ENCODE measurements around the gene SEMA4C. TPM values are rescaled to one million over a fixed set of nuclear protein-coding genes. Genes with fewer than 3 reads are reported as not detected.
A peak's percentile ranks its signal among the peaks of the same experiment; 100 is the strongest.

The SEMA4C gene
- total and polyA plus RNA-seq, 12 donors, result 14.1 to 43.8 (median 24.1) TPM

DNA sequence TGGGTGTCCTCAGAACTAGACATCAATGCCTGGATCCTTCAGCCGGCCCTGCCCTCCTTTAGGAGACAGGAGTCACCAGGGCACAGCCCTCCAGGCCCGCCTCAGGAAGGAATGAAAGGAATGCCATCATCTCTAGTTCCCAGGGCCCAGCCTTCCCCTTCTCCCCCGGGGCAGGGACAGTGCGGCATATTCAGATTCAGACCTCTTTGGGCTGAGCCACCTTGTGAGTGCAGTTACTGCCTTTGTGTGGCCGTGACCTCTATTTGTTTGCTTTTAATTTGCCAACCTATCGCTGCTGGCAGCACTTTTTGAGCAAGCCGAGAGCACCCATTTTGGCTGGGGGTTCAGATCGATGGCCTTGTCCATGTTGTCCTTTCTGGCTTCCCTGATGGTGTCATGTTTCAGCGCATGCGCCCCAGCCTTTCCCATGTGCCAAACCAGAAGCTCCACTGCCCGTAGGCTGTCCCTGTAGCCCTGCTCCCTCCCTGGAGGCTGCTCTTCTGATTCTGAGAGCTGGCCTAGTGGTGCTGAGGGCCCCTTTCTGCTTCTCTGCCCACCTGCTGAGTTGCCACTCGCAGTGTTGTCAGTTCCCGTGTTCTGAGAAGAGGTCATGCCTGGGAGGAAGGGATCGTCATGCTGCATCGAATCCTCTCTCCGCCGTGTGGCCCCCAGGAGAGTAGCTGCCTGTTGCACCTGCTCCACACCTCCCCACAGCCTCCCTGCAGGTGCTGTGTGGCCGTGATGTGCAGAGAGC is 36.9 kb downstream of the SEMA4C start:
- TF ChIP-seq, protein P1, sequence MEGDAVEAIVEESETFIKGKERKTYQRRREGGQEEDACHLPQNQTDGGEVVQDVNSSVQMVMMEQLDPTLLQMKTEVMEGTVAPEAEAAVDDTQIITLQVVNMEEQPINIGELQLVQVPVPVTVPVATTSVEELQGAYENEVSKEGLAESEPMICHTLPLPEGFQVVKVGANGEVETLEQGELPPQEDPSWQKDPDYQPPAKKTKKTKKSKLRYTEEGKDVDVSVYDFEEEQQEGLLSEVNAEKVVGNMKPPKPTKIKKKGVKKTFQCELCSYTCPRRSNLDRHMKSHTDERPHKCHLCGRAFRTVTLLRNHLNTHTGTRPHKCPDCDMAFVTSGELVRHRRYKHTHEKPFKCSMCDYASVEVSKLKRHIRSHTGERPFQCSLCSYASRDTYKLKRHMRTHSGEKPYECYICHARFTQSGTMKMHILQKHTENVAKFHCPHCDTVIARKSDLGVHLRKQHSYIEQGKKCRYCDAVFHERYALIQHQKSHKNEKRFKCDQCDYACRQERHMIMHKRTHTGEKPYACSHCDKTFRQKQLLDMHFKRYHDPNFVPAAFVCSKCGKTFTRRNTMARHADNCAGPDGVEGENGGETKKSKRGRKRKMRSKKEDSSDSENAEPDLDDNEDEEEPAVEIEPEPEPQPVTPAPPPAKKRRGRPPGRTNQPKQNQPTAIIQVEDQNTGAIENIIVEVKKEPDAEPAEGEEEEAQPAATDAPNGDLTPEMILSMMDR (IDR thresholded peaks at IDR 0.05), result no peak
- WGBS, 2 donors, result 37 to 41% methylated on average over 18 of the region's 18 CpGs
- Histone ChIP-seq H3K4me3 (no peak overlapping the region), H3K9me3 (no peaks in the 10 kb centered on the region), H3K27ac (peak overlapping the region in 7 of 10 donors; percentile 27 to 61 (median 54)), H3K36me3 (peaks cover 0 to 97% (median 42%) of the 10 kb centered on the region in 9 donors), H3K4me1 (peaks cover 0 to 30% (median 14%) of the 10 kb centered on the region in 9 donors), H3K27me3 (no peaks in the 10 kb centered on the region)
- intact Hi-C loops (cut with DNase I), result no loop called here
- DNase-seq (peak; percentile 67 to 75), ATAC-seq (peak; percentile 35 to 83 (median 78))

DNA sequence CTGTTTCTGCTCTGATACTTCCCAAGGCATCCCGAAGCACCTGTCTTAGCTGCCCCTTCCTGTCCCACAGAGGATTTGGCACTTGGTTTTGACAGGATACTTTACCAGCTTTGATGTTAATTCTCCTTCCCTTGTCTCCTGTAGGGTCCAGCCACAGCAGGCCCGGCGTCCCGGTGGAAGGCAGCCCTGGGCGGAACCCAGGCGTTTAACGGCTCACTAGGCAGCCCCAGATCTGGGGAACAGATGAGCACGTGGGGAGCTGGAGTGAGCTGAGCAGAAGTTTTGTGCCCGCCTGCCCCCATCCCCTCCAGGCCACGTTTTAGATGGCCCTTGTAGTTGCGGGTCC is 37.5 kb downstream of the SEMA4C start:
- Histone ChIP-seq H3K36me3 (peaks cover 0 to 97% (median 48%) of the 10 kb centered on the region in 9 donors), H3K4me1 (peaks cover 0 to 30% (median 14%) of the 10 kb centered on the region in 9 donors), H3K27me3 (no peaks in the 10 kb centered on the region), H3K4me3 (no peak overlapping the region), H3K9me3 (no peaks in the 10 kb centered on the region), H3K27ac (peak overlapping the region in 6 of 10 donors; percentile 27 to 61 (median 56))
- TF ChIP-seq, protein P1 (IDR thresholded peaks at IDR 0.05), result no peak
- intact Hi-C loops (cut with DNase I), result no loop called here
- 62 to 73% methylated on average over 11 of the region's 11 CpGs for WGBS, 2 donors
- ATAC-seq (peak in 4 of 8 donors; percentile 2 to 20 (median 3)), DNase-seq (no peak)

DNA sequence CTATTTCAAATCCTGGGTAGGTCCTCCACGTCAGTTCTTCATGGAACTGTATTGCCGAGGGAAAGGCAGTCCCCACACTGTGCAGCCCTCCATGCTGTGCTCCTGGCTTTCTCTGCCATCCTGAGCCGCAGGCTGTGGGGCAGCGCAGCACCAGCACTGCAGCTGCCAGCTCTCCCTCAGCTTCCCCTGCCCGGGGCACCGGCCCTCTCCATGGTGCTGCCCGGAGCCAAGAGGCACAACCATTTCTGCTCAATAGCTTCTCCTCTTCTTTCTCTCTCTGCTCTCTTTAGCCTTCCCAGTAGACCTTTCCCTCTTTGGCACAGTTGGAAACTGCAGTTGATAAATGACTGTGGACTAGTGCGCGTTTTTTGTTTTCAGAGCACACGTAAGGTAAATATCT is 38.2 kb downstream of the SEMA4C start:
- H3K9me3 ChIP-seq, result no peaks in the 10 kb centered on the region
- no peaks in the 10 kb centered on the region for H3K27me3 ChIP-seq
- TF ChIP-seq, protein P1 (IDR thresholded peaks at IDR 0.05), result no peak
- no peak for DNase-seq
- H3K36me3 ChIP-seq, result peaks cover 0 to 97% (median 55%) of the 10 kb centered on the region in 9 donors
- no peak overlapping the region for H3K4me3 ChIP-seq
- peak in 7 of 8 donors; percentile 53 to 76 (median 64) for ATAC-seq
- intact Hi-C loops (cut with DNase I), result no loop called here
- peaks cover 0 to 30% (median 14%) of the 10 kb centered on the region in 9 donors for H3K4me1 ChIP-seq
- peak overlapping the region in 1 of 10 donors; percentile 13 for H3K27ac ChIP-seq
- 67% methylated on average over 10 of the region's 10 CpGs for WGBS, 2 donors

DNA sequence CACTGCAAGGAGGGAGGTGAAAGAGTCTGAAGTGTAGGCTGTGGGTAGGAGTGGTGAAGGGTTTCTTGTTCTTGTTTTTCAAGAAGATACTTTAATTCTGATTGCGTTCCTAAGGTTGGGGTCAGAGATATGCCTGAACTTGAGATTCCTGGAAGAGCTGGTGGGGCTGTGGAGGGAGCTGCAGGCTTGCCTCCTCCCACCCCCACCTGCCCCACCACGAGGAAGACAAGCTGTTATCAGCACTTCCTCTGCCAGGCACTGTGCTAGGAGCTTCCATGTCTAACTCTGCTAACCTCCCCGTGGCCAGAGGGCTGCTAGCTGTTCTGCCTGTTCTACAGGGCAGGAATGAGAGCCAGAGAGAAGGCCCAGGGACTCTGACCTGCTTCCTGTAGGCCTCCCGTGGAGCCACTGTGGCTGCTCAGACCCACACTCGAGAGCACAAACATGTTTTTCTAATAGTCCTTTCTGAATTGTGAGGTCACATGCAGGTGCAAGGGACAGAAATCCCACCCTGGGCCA is 39.8 kb downstream of the SEMA4C start:
- Histone ChIP-seq H3K4me3 (no peak overlapping the region), H3K27ac (no peak overlapping the region), H3K4me1 (peaks cover 0 to 30% (median 14%) of the 10 kb centered on the region in 9 donors), H3K27me3 (no peaks in the 10 kb centered on the region), H3K9me3 (no peaks in the 10 kb centered on the region), H3K36me3 (peaks cover 0 to 99% (median 65%) of the 10 kb centered on the region in 9 donors)
- no peak for DNase-seq
- WGBS, 2 donors, result 46 to 55% methylated on average over 5 of the region's 5 CpGs
- intact Hi-C loops (cut with DNase I), result no loop called here
- no peak for ATAC-seq
- TF ChIP-seq, protein P1 (IDR thresholded peaks at IDR 0.05), result no peak
